ENCODE measurements around the gene AVPR1B. TPM values are rescaled to one million over a fixed set of nuclear protein-coding genes. Genes with fewer than 3 reads are reported as not detected.

Gene AVPR1B
- total RNA-seq, 1 experiment from 2014 or later, result not detected

- in situ Hi-C loops (cut with HindIII; ENCODE audit: low pct_unique_long_range_greater_than_20kb, low sequenced_read_pairs), result no loop called here
- Histone ChIP-seq H3K36me3 (ENCODE audit: control insufficient read depth, insufficient read depth, low read length) (no peaks in the 10 kb centered on the region), H3K4me3 (ENCODE audit: low read depth in 2 of 2, low read length in 2 of 2) (no peak overlapping the region), H3K27ac (ENCODE audit: low read length) (no peak overlapping the region), H3K4me1 (ENCODE audit: control insufficient read depth, insufficient read depth, low read length) (no peaks in the 10 kb centered on the region), H3K9me3 (ENCODE audit: control insufficient read depth, insufficient read depth, low read depth, low read length) (no peaks in the 10 kb centered on the region), H3K27me3 (ENCODE audit: control insufficient read depth, insufficient read depth, low read length) (peaks cover 8% of the 10 kb centered on the region)
- DNase-seq (ENCODE audit: low read depth, low spot score) (no peak), ATAC-seq (no peak)
- BruUV-seq (replicated peaks), result no TSS peak
- TF ChIP-seq SIN3A (IDR thresholded peaks at IDR 0.05; ENCODE audit: borderline replicate concordance, insufficient read depth, low read depth, low read length), result no peak
- no peak for TF ChIP-seq POLR2AphosphoS5 (IDR thresholded peaks at IDR 0.05; ENCODE audit: low read depth, low read length)
- no peak for TF ChIP-seq REST (IDR thresholded peaks at IDR 0.05; ENCODE audit: insufficient read depth in 1 of 2, low read depth in 2 of 2, low read length in 1 of 2)
- no peak for TF ChIP-seq CTCF (IDR thresholded peaks at IDR 0.05)
- no peak for TF ChIP-seq TCF7L2 (IDR thresholded peaks at IDR 0.05; ENCODE audit: low read depth, low read length)
- ChIA-PET POLR2A (no interaction called here), CTCF (interaction anchor here (0.6 kb wide), 1 partner anchor 336 kb away, joined by 6 read pairs; the partner anchor contains the start of gene IKBKE)
- intact Hi-C loops (cut with micrococcal nuclease; ENCODE audit: unreplicated experiment), result no loop called here
Observed at GRCh38 chr1:206133751-206134415, 16.7 kb upstream of the AVPR1B start.

- POLR2A ChIA-PET, result no interaction called here
- intact Hi-C loops (cut with micrococcal nuclease; ENCODE audit: unreplicated experiment), result no loop called here
- Histone ChIP-seq H3K4me1 (ENCODE audit: control insufficient read depth, insufficient read depth, low read length) (no peaks in the 10 kb centered on the region), H3K27me3 (ENCODE audit: control insufficient read depth, insufficient read depth, low read length) (peaks cover 11% of the 10 kb centered on the region), H3K9me3 (ENCODE audit: control insufficient read depth, insufficient read depth, low read depth, low read length) (no peaks in the 10 kb centered on the region), H3K36me3 (ENCODE audit: control insufficient read depth, insufficient read depth, low read length) (no peaks in the 10 kb centered on the region), H3K4me3 (ENCODE audit: low read depth in 2 of 2, low read length in 2 of 2) (no peak overlapping the region), H3K27ac (ENCODE audit: low read length) (no peak overlapping the region)
- in situ Hi-C loops (cut with HindIII; ENCODE audit: low pct_unique_long_range_greater_than_20kb, low sequenced_read_pairs), result no loop called here
- no peak for ATAC-seq
- BruUV-seq (replicated peaks), result no TSS peak
- CTCF ChIA-PET, result no interaction called here
- TF ChIP-seq TCF7L2 (IDR thresholded peaks at IDR 0.05; ENCODE audit: low read depth, low read length), result no peak
- TF ChIP-seq CTCF (IDR thresholded peaks at IDR 0.05), result no peak
- no peak for DNase-seq (ENCODE audit: low read depth, low spot score)
Observed at GRCh38 chr1:206131037-206131436, 13.8 kb upstream of the AVPR1B start.
